ENCODE data around the gene FOXL3.

GRCh38 chr7:322111-322671, 32.2 kb downstream of the FOXL3 start:
- peak; percentile 83 for TF ChIP-seq CTCF (conservative IDR thresholded peaks at IDR 0.05)
- no peak for TF ChIP-seq EZH2 (IDR thresholded peaks at IDR 0.05; ENCODE audit: low read depth)

All from PC-9 (cell line).